GM23338 (cell line): ENCODE measurements around the gene IGF2BP1. TPM values are rescaled to one million over a fixed set of nuclear protein-coding genes. Genes with fewer than 3 reads are reported as not detected.

Source experiments
- ATAC-seq: fragments of 200-7000 bp; cut with Tn5 transposase; 3 replicates; pipeline ENCODE4 v1.9.1; 2020
- DNase-seq: peaks from one replicate; pipeline ENCODE4 v3.0.0-alpha.2; 2015; ENCODE audit warnings: low spot score
- H2AFZ ChIP-seq: fragments of 200-600 bp; sonication (generic); 2 replicates; pipeline ENCODE4 v1.8.0; 2016; ENCODE audit warnings: antibody characterized with exemption, mild to moderate bottlenecking, moderate library complexity
- H3F3A ChIP-seq: fragments of 200-600 bp; sonication (generic); replicated peaks from 2 replicates; pipeline ENCODE4 v1.8.0; 2017; ENCODE audit warnings: antibody characterized with exemption, mixed run types, low read depth
- H3K27ac ChIP-seq: fragments of 200-600 bp; sonication (generic); 2 replicates; pipeline ENCODE4 v1.6.1; 2016; ENCODE audit warnings: low read depth
- H3K27me3 ChIP-seq: fragments of 200-600 bp; sonication (generic); 2 replicates; pipeline ENCODE4 v1.8.0; 2016; ENCODE audit warnings: mild to moderate bottlenecking, mixed run types, moderate library complexity; ENCODE audit not compliant: insufficient read depth
- H3K36me3 ChIP-seq: fragments of 200-600 bp; sonication (generic); 2 replicates; pipeline ENCODE4 v1.8.0; 2016; ENCODE audit warnings: mild to moderate bottlenecking; ENCODE audit not compliant: insufficient read depth
- H3K4me1 ChIP-seq: fragments of 200-600 bp; sonication (generic); 2 replicates; pipeline ENCODE4 v1.8.0; 2016; ENCODE audit warnings: mild to moderate bottlenecking, moderate library complexity; ENCODE audit not compliant: insufficient read depth
- H3K4me2 ChIP-seq: fragments of 200-600 bp; sonication (generic); 2 replicates; pipeline ENCODE4 v1.7.1; 2017; ENCODE audit warnings: mixed run types
- H3K4me3 ChIP-seq: fragments of 200-600 bp; sonication (generic); 2 replicates; pipeline ENCODE4 v1.6.1; 2016; ENCODE audit warnings: mixed run types
- H3K79me2 ChIP-seq: fragments of 200-600 bp; sonication (generic); replicated peaks from 2 replicates; pipeline ENCODE4 v1.8.0; 2017; ENCODE audit warnings: mild to moderate bottlenecking; ENCODE audit not compliant: insufficient read depth
- H3K9me2 ChIP-seq: fragments of 200-600 bp; sonication (generic); 2 replicates; pipeline ENCODE4 v1.8.0; 2017; ENCODE audit not compliant: insufficient read depth
- H4K20me1 ChIP-seq: fragments of 200-600 bp; sonication (generic); replicated peaks from 2 replicates; pipeline ENCODE4 v1.8.0; 2017; ENCODE audit warnings: mild to moderate bottlenecking; ENCODE audit not compliant: insufficient read depth
- H3K27ac Mint-ChIP-seq: 2 replicates; pipeline ENCODE4 v1.8.0; 2020; ENCODE audit warnings: inconsistent platforms, mild to moderate bottlenecking, moderate library complexity, mixed read lengths
- H3K27me3 Mint-ChIP-seq: 3 replicates; pipeline ENCODE4 v1.8.0; 2022; ENCODE audit warnings: low read depth, mild to moderate bottlenecking, moderate library complexity, mixed read lengths, inconsistent platforms; ENCODE audit not compliant: insufficient read depth, poor library complexity
- H3K36me3 Mint-ChIP-seq: 3 replicates; pipeline ENCODE4 v1.8.0; 2021; ENCODE audit warnings: low read depth, mild to moderate bottlenecking, inconsistent platforms, moderate library complexity, mixed read lengths
- H3K4me1 Mint-ChIP-seq: 3 replicates; pipeline ENCODE4 v1.8.0; 2020; ENCODE audit warnings: mild to moderate bottlenecking, inconsistent platforms, mixed read lengths
- H3K4me3 Mint-ChIP-seq: 3 replicates; pipeline ENCODE4 v1.8.0; 2021; ENCODE audit warnings: moderate library complexity, mild to moderate bottlenecking, inconsistent platforms, mixed read lengths
- H3K9me3 Mint-ChIP-seq: 3 replicates; pipeline ENCODE4 v1.8.0; 2020; ENCODE audit warnings: moderate library complexity, mild to moderate bottlenecking, inconsistent platforms, mixed read lengths
- CREB1 ChIP-seq: fragments of 250-450 bp; sonication (Bioruptor Pico); IDR thresholded peaks from 2 replicates; pipeline ENCODE4 v1.5.0; 2020; ENCODE audit warnings: low read depth, mild to moderate bottlenecking, moderate library complexity
- REST ChIP-seq: IDR thresholded peaks from one replicate; pipeline ENCODE4 v1.6.1; 2018; ENCODE audit warnings: antibody characterized with exemption; ENCODE audit not compliant: unreplicated experiment
- ZNF114 ChIP-seq: fragments of 250-450 bp; sonication (Bioruptor Pico); IDR thresholded peaks from 2 replicates; pipeline ENCODE4 v1.5.0; 2020; ENCODE audit warnings: mild to moderate bottlenecking, moderate library complexity
- ZNF462 ChIP-seq: fragments of 250-450 bp; sonication (Bioruptor Pico); IDR thresholded peaks from 2 replicates; pipeline ENCODE4 v1.5.0; 2020; ENCODE audit warnings: mild to moderate bottlenecking, moderate library complexity
- polyA plus RNA-seq: library from polyadenylated mRNA; unstranded; fragments of >200 nt; fragmentation: Nextera tagmentation; extraction: Ambion mirVana; gene quantifications from 2 replicates; pipeline ENCODE4 v1.2.1, GENCODE V29; 2016
- total RNA-seq: library from RNA; depleted of rRNA; stranded (reverse); fragments of >200 nt; shearing (Covaris generic); gene quantifications from 2 replicates; pipeline ENCODE4 v1.2.3, GENCODE V29; 2014

IGF2BP1 gene
- total and polyA plus RNA-seq, 2 experiments from 2014 or later = 68.6 to 249 TPM

GRCh38 chr17:48996722-48997102 is 473 bp upstream of the IGF2BP1 start:
- Mint-ChIP-seq H3K4me1 (peaks cover 36% of the 10 kb centered on the region), H3K4me3 (peak overlapping the region; percentile 90), H3K27ac (peak overlapping the region; percentile 99), H3K36me3 (peaks cover 49% of the 10 kb centered on the region), H3K27me3 (peaks cover 31% of the 10 kb centered on the region), H3K9me3 (peaks cover 3% of the 10 kb centered on the region; the same call in 2 of the 3 replicates)
- peaks cover 46% of the 10 kb centered on the region for H3K79me2 ChIP-seq
- TF ChIP-seq CREB1 (CRISPR knock-in tag) (0 out of 2 replicates have a peak, but pooled peaks have one; percentile 2), REST (no peak)
- H3F3A ChIP-seq = peaks cover 11% of the 10 kb centered on the region
- no peaks in the 10 kb centered on the region for H3K9me2 ChIP-seq
- H4K20me1 ChIP-seq = peaks cover 8% of the 10 kb centered on the region; the same call in 1 of the 2 replicates
- H2AFZ ChIP-seq = no peak overlapping the region
- peak overlapping the region; percentile 99 for H3K27ac ChIP-seq
- H3K36me3 ChIP-seq = no peaks in the 10 kb centered on the region
- no peak for ATAC-seq
- peak overlapping the region; percentile 78 for H3K4me3 ChIP-seq
- DNase-seq = no peak
- H3K4me2 ChIP-seq = peak overlapping the region; percentile 79
- peaks cover 41% of the 10 kb centered on the region for H3K4me1 ChIP-seq
- H3K27me3 ChIP-seq = no peaks in the 10 kb centered on the region

- no peak overlapping the region for H2AFZ ChIP-seq
- ATAC-seq = peak; percentile 1; the same call in 2 of the 3 replicates
- H3K27me3 ChIP-seq = no peaks in the 10 kb centered on the region
- H3K9me2 ChIP-seq = no peaks in the 10 kb centered on the region
- peaks cover 3% of the 10 kb centered on the region; the same call in 2 of the 3 replicates for H3K9me3 Mint-ChIP-seq
- TF ChIP-seq ZNF462 = no peak
- no peak for TF ChIP-seq ZNF114 (CRISPR knock-in tag)
- peaks cover 41% of the 10 kb centered on the region for H3K4me1 ChIP-seq
- H4K20me1 ChIP-seq = peaks cover 12% of the 10 kb centered on the region; the same call in 1 of the 2 replicates
- H3K4me3 Mint-ChIP-seq = peak overlapping the region; percentile 90
- H3K4me1 Mint-ChIP-seq = peaks cover 31% of the 10 kb centered on the region
- H3F3A ChIP-seq = peaks cover 11% of the 10 kb centered on the region
- peak overlapping the region; percentile 99 for H3K27ac Mint-ChIP-seq
- peaks cover 59% of the 10 kb centered on the region for H3K79me2 ChIP-seq
- no peaks in the 10 kb centered on the region for H3K36me3 ChIP-seq
- peak; percentile 38 for DNase-seq
- peak overlapping the region; percentile 79 for H3K4me2 ChIP-seq
- peak overlapping the region; percentile 99 for H3K27ac ChIP-seq
- peak overlapping the region; percentile 78 for H3K4me3 ChIP-seq
- peaks cover 29% of the 10 kb centered on the region for H3K27me3 Mint-ChIP-seq
- peaks cover 52% of the 10 kb centered on the region for H3K36me3 Mint-ChIP-seq
These were observed 822 bp downstream of the IGF2BP1 start for GRCh38 chr17:48997827-48998586.
